ENCODE results near the gene KRT39. TPM values are rescaled to one million over a fixed set of nuclear protein-coding genes. Genes with fewer than 3 reads are reported as not detected.

The KRT39 gene
- total RNA-seq, 1 donor = 0.36 TPM

- Histone ChIP-seq H3K79me2 (ENCODE audit: insufficient read depth, low read length) (no peaks in the 10 kb centered on the region), H3K27me3 (ENCODE audit: insufficient read depth, low read length) (no peaks in the 10 kb centered on the region), H3K36me3 (ENCODE audit: insufficient read depth, low read length) (no peaks in the 10 kb centered on the region), H3K4me1 (ENCODE audit: insufficient read depth, low read length) (peaks cover 35% of the 10 kb centered on the region), H3K9me3 (ENCODE audit: low read depth, low read length) (no peaks in the 10 kb centered on the region), H4K20me1 (ENCODE audit: insufficient read depth, low read length) (no peaks in the 10 kb centered on the region), H3K4me3 (ENCODE audit: insufficient read depth, low read length) (no peak overlapping the region), H2AFZ (ENCODE audit: low read length) (peak overlapping the region; percentile 32), H3K4me2 (ENCODE audit: insufficient read depth, low read length) (no peak overlapping the region), H3K27ac (ENCODE audit: low read depth, low read length) (peak overlapping the region; percentile 76)
- no peak for TF ChIP-seq CTCF (IDR thresholded peaks at IDR 0.05; ENCODE audit: extremely low read depth, low read depth, low read length)
- peak; percentile 25 for DNase-seq (ENCODE audit: insufficient read length, low spot score, missing footprints)
These were observed 29.8 kb downstream of the KRT39 start for GRCh38 chr17:40936976-40937375.

GRCh38 chr17:40936437-40936971 lies 30.2 kb downstream of the KRT39 start:
- Histone ChIP-seq H4K20me1 (ENCODE audit: insufficient read depth, low read length) (no peaks in the 10 kb centered on the region), H3K27me3 (ENCODE audit: insufficient read depth, low read length) (no peaks in the 10 kb centered on the region), H3K9me3 (ENCODE audit: low read depth, low read length) (no peaks in the 10 kb centered on the region), H3K79me2 (ENCODE audit: insufficient read depth, low read length) (no peaks in the 10 kb centered on the region), H3K4me2 (ENCODE audit: insufficient read depth, low read length) (no peak overlapping the region), H2AFZ (ENCODE audit: low read length) (no peak overlapping the region), H3K27ac (ENCODE audit: low read depth, low read length) (peak overlapping the region; percentile 76), H3K36me3 (ENCODE audit: insufficient read depth, low read length) (no peaks in the 10 kb centered on the region), H3K4me1 (ENCODE audit: insufficient read depth, low read length) (peaks cover 36% of the 10 kb centered on the region), H3K4me3 (ENCODE audit: insufficient read depth, low read length) (no peak overlapping the region)
- DNase-seq (ENCODE audit: insufficient read length, low spot score, missing footprints) = no peak
- no peak for TF ChIP-seq CTCF (IDR thresholded peaks at IDR 0.05; ENCODE audit: extremely low read depth, low read depth, low read length)

GRCh38 chr17:40935624-40936023 lies 31.1 kb downstream of the KRT39 start:
- H3K9me3 ChIP-seq (ENCODE audit: low read depth, low read length) = no peaks in the 10 kb centered on the region
- H3K4me2 ChIP-seq (ENCODE audit: insufficient read depth, low read length) = no peak overlapping the region
- H3K36me3 ChIP-seq (ENCODE audit: insufficient read depth, low read length) = no peaks in the 10 kb centered on the region
- TF ChIP-seq CTCF (IDR thresholded peaks at IDR 0.05; ENCODE audit: extremely low read depth, low read depth, low read length) = no peak
- H3K27me3 ChIP-seq (ENCODE audit: insufficient read depth, low read length) = no peaks in the 10 kb centered on the region
- H4K20me1 ChIP-seq (ENCODE audit: insufficient read depth, low read length) = no peaks in the 10 kb centered on the region
- peaks cover 38% of the 10 kb centered on the region for H3K4me1 ChIP-seq (ENCODE audit: insufficient read depth, low read length)
- H3K79me2 ChIP-seq (ENCODE audit: insufficient read depth, low read length) = no peaks in the 10 kb centered on the region
- no peak overlapping the region for H3K4me3 ChIP-seq (ENCODE audit: insufficient read depth, low read length)
- H2AFZ ChIP-seq (ENCODE audit: low read length) = no peak overlapping the region
- peak overlapping the region; percentile 76 for H3K27ac ChIP-seq (ENCODE audit: low read depth, low read length)
- peak; percentile 47 for DNase-seq (ENCODE audit: insufficient read length, low spot score, missing footprints)

- no peak for DNase-seq (ENCODE audit: insufficient read length, low spot score, missing footprints)
- H2AFZ ChIP-seq (ENCODE audit: low read length) = no peak overlapping the region
- H3K27me3 ChIP-seq (ENCODE audit: insufficient read depth, low read length) = no peaks in the 10 kb centered on the region
These were observed 34.1 kb downstream of the KRT39 start for GRCh38 chr17:40932608-40933007.

More at GRCh38 chr17:40932608-40933007, 34.1 kb downstream of the KRT39 start:
- Histone ChIP-seq H3K36me3 (ENCODE audit: insufficient read depth, low read length) (peaks cover 7% of the 10 kb centered on the region), H4K20me1 (ENCODE audit: insufficient read depth, low read length) (no peaks in the 10 kb centered on the region), H3K9me3 (ENCODE audit: low read depth, low read length) (no peaks in the 10 kb centered on the region), H3K27ac (ENCODE audit: low read depth, low read length) (no peak overlapping the region), H3K4me2 (ENCODE audit: insufficient read depth, low read length) (no peak overlapping the region), H3K79me2 (ENCODE audit: insufficient read depth, low read length) (no peaks in the 10 kb centered on the region), H3K4me1 (ENCODE audit: insufficient read depth, low read length) (peaks cover 24% of the 10 kb centered on the region), H3K4me3 (ENCODE audit: insufficient read depth, low read length) (no peak overlapping the region)
- TF ChIP-seq CTCF (IDR thresholded peaks at IDR 0.05; ENCODE audit: extremely low read depth, low read depth, low read length) = no peak
